Measurements from ENCODE around the gene GZMM. TPM values are rescaled to one million over a fixed set of nuclear protein-coding genes. Genes with fewer than 3 reads are reported as not detected.

The GZMM gene
- total and polyA plus RNA-seq, 2 experiments from 2014 or later = 0.29 TPM; not detected in 1

GRCh38 chr19:540867-541637, 2.8 kb upstream of the GZMM start:
- H3K36me3 ChIP-seq (ENCODE audit: insufficient read depth) = no peaks in the 10 kb centered on the region; the same call in 1 of the 2 replicates
- Mint-ChIP-seq H3K36me3 (ENCODE audit: low read depth) (peaks cover 24% of the 10 kb centered on the region), H3K9me3 (no peaks in the 10 kb centered on the region; the same call in 2 of the 3 replicates), H3K4me1 (no peaks in the 10 kb centered on the region), H3K27ac (no peak overlapping the region), H3K27me3 (ENCODE audit: insufficient read depth, low read depth, poor library complexity) (peaks cover 1% of the 10 kb centered on the region), H3K4me3 (no peak overlapping the region)
- no peak for DNase-seq (ENCODE audit: low spot score)
- H4K20me1 ChIP-seq (replicated peaks; ENCODE audit: insufficient read depth) = no peaks in the 10 kb centered on the region; the same call in none of the 2 replicates
- H3K79me2 ChIP-seq (replicated peaks; ENCODE audit: insufficient read depth) = no peaks in the 10 kb centered on the region; the same call in 1 of the 2 replicates
- no peak overlapping the region for H2AFZ ChIP-seq
- H3K4me1 ChIP-seq (ENCODE audit: insufficient read depth) = no peaks in the 10 kb centered on the region
- no peak for ATAC-seq
- H3K9me2 ChIP-seq (ENCODE audit: insufficient read depth) = no peaks in the 10 kb centered on the region
- no peak overlapping the region for H3K4me2 ChIP-seq
- H3K4me3 ChIP-seq = no peak overlapping the region
- TF ChIP-seq ZNF114 (CRISPR knock-in tag; IDR thresholded peaks at IDR 0.05) (no peak), REST (IDR thresholded peaks at IDR 0.05; ENCODE audit: unreplicated experiment) (no peak), EZH2phosphoT487 (IDR thresholded peaks at IDR 0.05; ENCODE audit: unreplicated experiment) (no peak), POLR2AphosphoS5 (IDR thresholded peaks at IDR 0.05; ENCODE audit: low read depth) (no peak), STAT1 (IDR thresholded peaks at IDR 0.05; ENCODE audit: unreplicated experiment) (no peak)
- H3F3A ChIP-seq (replicated peaks; ENCODE audit: low read depth) = 0 out of 2 replicates have a peak, but pooled peaks cover 9% of the 10 kb centered on the region
- H3K27me3 ChIP-seq (ENCODE audit: insufficient read depth) = no peaks in the 10 kb centered on the region
- no peak overlapping the region for H3K27ac ChIP-seq (ENCODE audit: low read depth)

GRCh38 chr19:541699-542098, 2.2 kb upstream of the GZMM start:
- Histone ChIP-seq H3K4me1 (ENCODE audit: insufficient read depth) (no peaks in the 10 kb centered on the region), H3K4me2 (no peak overlapping the region), H3K27me3 (ENCODE audit: insufficient read depth) (no peaks in the 10 kb centered on the region), H3K9me2 (ENCODE audit: insufficient read depth) (no peaks in the 10 kb centered on the region), H3F3A (replicated peaks; ENCODE audit: low read depth) (0 out of 2 replicates have a peak, but pooled peaks cover 9% of the 10 kb centered on the region), H3K79me2 (replicated peaks; ENCODE audit: insufficient read depth) (no peaks in the 10 kb centered on the region; the same call in 1 of the 2 replicates), H4K20me1 (replicated peaks; ENCODE audit: insufficient read depth) (no peaks in the 10 kb centered on the region; the same call in none of the 2 replicates), H3K36me3 (ENCODE audit: insufficient read depth) (no peaks in the 10 kb centered on the region), H3K27ac (ENCODE audit: low read depth) (no peak overlapping the region), H3K4me3 (no peak overlapping the region), H2AFZ (no peak overlapping the region)
- Mint-ChIP-seq H3K4me1 (no peaks in the 10 kb centered on the region), H3K9me3 (no peaks in the 10 kb centered on the region; the same call in 2 of the 3 replicates), H3K27me3 (ENCODE audit: insufficient read depth, low read depth, poor library complexity) (peaks cover 1% of the 10 kb centered on the region), H3K27ac (no peak overlapping the region), H3K4me3 (no peak overlapping the region), H3K36me3 (ENCODE audit: low read depth) (peaks cover 20% of the 10 kb centered on the region)
- ATAC-seq (no peak), DNase-seq (ENCODE audit: low spot score) (no peak)
- TF ChIP-seq REST (IDR thresholded peaks at IDR 0.05; ENCODE audit: unreplicated experiment) (no peak), NANOG (IDR thresholded peaks at IDR 0.05; ENCODE audit: borderline replicate concordance) (no peak)
- TF ChIP-seq, protein P1, sequence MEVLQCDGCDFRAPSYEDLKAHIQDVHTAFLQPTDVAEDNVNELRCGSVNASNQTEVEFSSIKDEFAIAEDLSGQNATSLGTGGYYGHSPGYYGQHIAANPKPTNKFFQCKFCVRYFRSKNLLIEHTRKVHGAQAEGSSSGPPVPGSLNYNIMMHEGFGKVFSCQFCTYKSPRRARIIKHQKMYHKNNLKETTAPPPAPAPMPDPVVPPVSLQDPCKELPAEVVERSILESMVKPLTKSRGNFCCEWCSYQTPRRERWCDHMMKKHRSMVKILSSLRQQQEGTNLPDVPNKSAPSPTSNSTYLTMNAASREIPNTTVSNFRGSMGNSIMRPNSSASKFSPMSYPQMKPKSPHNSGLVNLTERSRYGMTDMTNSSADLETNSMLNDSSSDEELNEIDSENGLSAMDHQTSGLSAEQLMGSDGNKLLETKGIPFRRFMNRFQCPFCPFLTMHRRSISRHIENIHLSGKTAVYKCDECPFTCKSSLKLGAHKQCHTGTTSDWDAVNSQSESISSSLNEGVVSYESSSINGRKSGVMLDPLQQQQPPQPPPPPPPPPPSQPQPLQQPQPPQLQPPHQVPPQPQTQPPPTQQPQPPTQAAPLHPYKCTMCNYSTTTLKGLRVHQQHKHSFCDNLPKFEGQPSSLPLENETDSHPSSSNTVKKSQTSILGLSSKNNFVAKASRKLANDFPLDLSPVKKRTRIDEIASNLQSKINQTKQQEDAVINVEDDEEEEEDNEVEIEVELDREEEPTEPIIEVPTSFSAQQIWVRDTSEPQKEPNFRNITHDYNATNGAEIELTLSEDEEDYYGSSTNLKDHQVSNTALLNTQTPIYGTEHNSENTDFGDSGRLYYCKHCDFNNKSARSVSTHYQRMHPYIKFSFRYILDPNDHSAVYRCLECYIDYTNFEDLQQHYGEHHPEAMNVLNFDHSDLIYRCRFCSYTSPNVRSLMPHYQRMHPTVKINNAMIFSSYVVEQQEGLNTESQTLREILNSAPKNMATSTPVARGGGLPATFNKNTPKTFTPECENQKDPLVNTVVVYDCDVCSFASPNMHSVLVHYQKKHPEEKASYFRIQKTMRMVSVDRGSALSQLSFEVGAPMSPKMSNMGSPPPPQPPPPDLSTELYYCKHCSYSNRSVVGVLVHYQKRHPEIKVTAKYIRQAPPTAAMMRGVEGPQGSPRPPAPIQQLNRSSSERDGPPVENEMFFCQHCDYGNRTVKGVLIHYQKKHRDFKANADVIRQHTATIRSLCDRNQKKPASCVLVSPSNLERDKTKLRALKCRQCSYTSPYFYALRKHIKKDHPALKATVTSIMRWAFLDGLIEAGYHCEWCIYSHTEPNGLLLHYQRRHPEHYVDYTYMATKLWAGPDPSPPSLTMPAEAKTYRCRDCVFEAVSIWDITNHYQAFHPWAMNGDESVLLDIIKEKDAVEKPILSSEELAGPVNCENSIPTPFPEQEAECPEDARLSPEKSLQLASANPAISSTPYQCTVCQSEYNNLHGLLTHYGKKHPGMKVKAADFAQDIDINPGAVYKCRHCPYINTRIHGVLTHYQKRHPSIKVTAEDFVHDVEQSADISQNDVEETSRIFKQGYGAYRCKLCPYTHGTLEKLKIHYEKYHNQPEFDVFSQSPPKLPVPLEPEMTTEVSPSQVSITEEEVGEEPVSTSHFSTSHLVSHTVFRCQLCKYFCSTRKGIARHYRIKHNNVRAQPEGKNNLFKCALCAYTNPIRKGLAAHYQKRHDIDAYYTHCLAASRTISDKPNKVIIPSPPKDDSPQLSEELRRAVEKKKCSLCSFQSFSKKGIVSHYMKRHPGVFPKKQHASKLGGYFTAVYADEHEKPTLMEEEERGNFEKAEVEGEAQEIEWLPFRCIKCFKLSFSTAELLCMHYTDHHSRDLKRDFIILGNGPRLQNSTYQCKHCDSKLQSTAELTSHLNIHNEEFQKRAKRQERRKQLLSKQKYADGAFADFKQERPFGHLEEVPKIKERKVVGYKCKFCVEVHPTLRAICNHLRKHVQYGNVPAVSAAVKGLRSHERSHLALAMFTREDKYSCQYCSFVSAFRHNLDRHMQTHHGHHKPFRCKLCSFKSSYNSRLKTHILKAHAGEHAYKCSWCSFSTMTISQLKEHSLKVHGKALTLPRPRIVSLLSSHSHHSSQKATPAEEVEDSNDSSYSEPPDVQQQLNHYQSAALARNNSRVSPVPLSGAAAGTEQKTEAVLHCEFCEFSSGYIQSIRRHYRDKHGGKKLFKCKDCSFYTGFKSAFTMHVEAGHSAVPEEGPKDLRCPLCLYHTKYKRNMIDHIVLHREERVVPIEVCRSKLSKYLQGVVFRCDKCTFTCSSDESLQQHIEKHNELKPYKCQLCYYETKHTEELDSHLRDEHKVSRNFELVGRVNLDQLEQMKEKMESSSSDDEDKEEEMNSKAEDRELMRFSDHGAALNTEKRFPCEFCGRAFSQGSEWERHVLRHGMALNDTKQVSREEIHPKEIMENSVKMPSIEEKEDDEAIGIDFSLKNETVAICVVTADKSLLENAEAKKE (CRISPR knock-in tag; IDR thresholded peaks at IDR 0.05) = no peak

Measured in GM23338 (cell line).